OCI-LY1 (cell line): ENCODE data around the gene RALBP1.

Experiments
- H2AFZ ChIP-seq: fragments of 200-600 bp; sonication (generic), shearing (Covaris generic); 2 replicates; pipeline ENCODE4 v1.6.0; 2014; ENCODE audit warnings: antibody characterized with exemption, mild to moderate bottlenecking, low read length
- H3F3A ChIP-seq: fragments of 200-600 bp; sonication (generic), shearing (Covaris generic); 2 replicates; pipeline ENCODE4 v1.6.0; 2014; ENCODE audit warnings: mild to moderate bottlenecking, antibody characterized with exemption, low read length, moderate library complexity; ENCODE audit not compliant: insufficient read depth
- H3K27ac ChIP-seq: fragments of 200-600 bp; sonication (generic); 2 replicates; pipeline ENCODE4 v1.5.1; 2014; ENCODE audit warnings: low read length, mixed run types, mild to moderate bottlenecking, low read depth; ENCODE audit not compliant: poor library complexity, severe bottlenecking
- H3K27me3 ChIP-seq: fragments of 200-600 bp; sonication (generic); 2 replicates; pipeline ENCODE4 v1.6.0; 2014; ENCODE audit warnings: antibody characterized with exemption, mild to moderate bottlenecking, low read length, moderate library complexity; ENCODE audit not compliant: insufficient read depth
- H3K36me3 ChIP-seq: fragments of 200-600 bp; sonication (generic); 2 replicates; pipeline ENCODE4 v1.6.1; 2014; ENCODE audit warnings: mild to moderate bottlenecking, antibody characterized with exemption, low read length, moderate library complexity, mixed read lengths; ENCODE audit not compliant: insufficient read depth
- H3K4me1 ChIP-seq: fragments of 200-600 bp; sonication (generic); 2 replicates; pipeline ENCODE4 v1.5.1; 2014; ENCODE audit warnings: mild to moderate bottlenecking, low read length, moderate library complexity; ENCODE audit not compliant: insufficient read depth, severe bottlenecking
- H3K4me2 ChIP-seq: fragments of 200-600 bp; sonication (generic), shearing (Covaris generic); 2 replicates; pipeline ENCODE4 v1.6.1; 2014; ENCODE audit warnings: low read length
- H3K4me3 ChIP-seq: fragments of 200-600 bp; sonication (generic); 2 replicates; pipeline ENCODE4 v1.5.1; 2014; ENCODE audit warnings: low read length, low read depth, mild to moderate bottlenecking, mixed read lengths; ENCODE audit not compliant: poor library complexity, severe bottlenecking
- H3K79me2 ChIP-seq: fragments of 200-600 bp; shearing (Covaris generic); 2 replicates; pipeline ENCODE4 v1.6.1; 2016; ENCODE audit warnings: mixed run types, low read length, mixed read lengths; ENCODE audit not compliant: insufficient read depth
- H3K9ac ChIP-seq: fragments of 200-600 bp; sonication (generic), shearing (Covaris generic); 2 replicates; pipeline ENCODE4 v1.6.1; 2014; ENCODE audit warnings: mild to moderate bottlenecking, low read length, mixed read lengths
- H3K9me2 ChIP-seq: fragments of 200-600 bp; sonication (generic), shearing (Covaris generic); 2 replicates; pipeline ENCODE4 v1.6.1; 2014; ENCODE audit warnings: low read depth, mild to moderate bottlenecking, low read length, mixed read lengths
- H3K9me3 ChIP-seq: fragments of 200-600 bp; shearing (Covaris generic); 2 replicates; pipeline ENCODE4 v1.6.1; 2014; ENCODE audit warnings: low read length, mixed read lengths
- H4K20me1 ChIP-seq: fragments of 200-600 bp; sonication (generic), shearing (Covaris generic); 2 replicates; pipeline ENCODE4 v1.6.0; 2016; ENCODE audit warnings: mild to moderate bottlenecking, low read length; ENCODE audit not compliant: insufficient read depth
- CTCF ChIP-seq: fragments of 200-600 bp; sonication (generic), shearing (Covaris generic); IDR thresholded peaks from 2 replicates; pipeline ENCODE4 v1.5.1; 2017; ENCODE audit warnings: mild to moderate bottlenecking, antibody characterized with exemption, low read length, moderate library complexity, mixed read lengths
- EZH2 ChIP-seq: fragments of 200-600 bp; sonication (generic), shearing (Covaris generic); IDR thresholded peaks from 2 replicates; pipeline ENCODE4 v1.8.0; 2017; ENCODE audit warnings: borderline replicate concordance, mixed run types, mild to moderate bottlenecking, antibody characterized with exemption, low read length, moderate library complexity, mixed read lengths

Gene RALBP1

GRCh38 chr18:9437021-9437437 lies 38.3 kb upstream of the RALBP1 start:
- no peaks in the 10 kb centered on the region for H3K79me2 ChIP-seq
- no peak overlapping the region for H2AFZ ChIP-seq
- H3K4me3 ChIP-seq: no peak overlapping the region
- H3K9me3 ChIP-seq: no peaks in the 10 kb centered on the region
- H3K9ac ChIP-seq: no peak overlapping the region
- H3K27me3 ChIP-seq: 0 out of 2 replicates have a peak, but pooled peaks cover 4% of the 10 kb centered on the region
- no peaks in the 10 kb centered on the region for H3F3A ChIP-seq
- TF ChIP-seq EZH2: no peak
- no peak for TF ChIP-seq CTCF
- no peaks in the 10 kb centered on the region for H3K9me2 ChIP-seq
- no peaks in the 10 kb centered on the region for H3K36me3 ChIP-seq
- no peak overlapping the region for H3K4me2 ChIP-seq
- H4K20me1 ChIP-seq: no peaks in the 10 kb centered on the region
- H3K27ac ChIP-seq: no peak overlapping the region
- no peaks in the 10 kb centered on the region for H3K4me1 ChIP-seq

- Histone ChIP-seq H3K4me1 (no peaks in the 10 kb centered on the region), H3K4me3 (no peak overlapping the region), H3F3A (no peaks in the 10 kb centered on the region), H4K20me1 (no peaks in the 10 kb centered on the region), H2AFZ (no peak overlapping the region), H3K9me3 (no peaks in the 10 kb centered on the region), H3K9ac (no peak overlapping the region), H3K27ac (no peak overlapping the region), H3K27me3 (0 out of 2 replicates have a peak, but pooled peaks cover 4% of the 10 kb centered on the region), H3K4me2 (no peak overlapping the region), H3K36me3 (no peaks in the 10 kb centered on the region), H3K79me2 (no peaks in the 10 kb centered on the region), H3K9me2 (no peaks in the 10 kb centered on the region)
- TF ChIP-seq EZH2: no peak
- TF ChIP-seq CTCF: no peak
Measured at GRCh38 chr18:9437672-9438071, 37.6 kb upstream of the RALBP1 start.

GRCh38 chr18:9441061-9441460 lies 34.3 kb upstream of the RALBP1 start:
- Histone ChIP-seq H3K4me1 (no peaks in the 10 kb centered on the region), H3K4me3 (no peak overlapping the region), H4K20me1 (no peaks in the 10 kb centered on the region), H3K79me2 (no peaks in the 10 kb centered on the region), H3K9me2 (no peaks in the 10 kb centered on the region), H3K27ac (no peak overlapping the region), H3K36me3 (no peaks in the 10 kb centered on the region), H3K4me2 (no peak overlapping the region), H2AFZ (no peak overlapping the region), H3F3A (no peaks in the 10 kb centered on the region), H3K9ac (no peak overlapping the region), H3K9me3 (no peaks in the 10 kb centered on the region), H3K27me3 (no peaks in the 10 kb centered on the region)
- TF ChIP-seq EZH2: no peak
- no peak for TF ChIP-seq CTCF
